H1 (cell line): ENCODE measurements around the gene ARHGAP26. TPM values are rescaled to one million over a fixed set of nuclear protein-coding genes. Genes with fewer than 3 reads are reported as not detected.

Source experiments
- CTCF ChIA-PET: fragments of 300-600 bp; sonication (Branson Sonifier 250); formaldehyde crosslinking; loops from one replicate; lab custom pipeline; 2021; ENCODE audit not compliant: partially characterized antibody; lab: Charles Lee
- POLR2A ChIA-PET: fragments of 300-600 bp; sonication (Branson Sonifier 250); formaldehyde crosslinking; loops from one replicate; lab custom pipeline; 2021; ENCODE audit warnings: inconsistent platforms; ENCODE audit not compliant: partially characterized antibody; lab: Charles Lee
- DNase-seq, 2 experiments: peaks; one replicate each; pipeline versions ENCODE4 v3.0.0 to v3.0.0-alpha.2; 2010 to 2022; ENCODE audit warnings: low spot score in 2 of 2, low read depth in 1 of 2, mixed read lengths in 1 of 2
- FAIRE-seq: peaks from 2 replicates; lab custom pipeline; 2011; peaks lifted over from hg19 to GRCh38; lab: Jason Lieb, UNC
- H2AFZ ChIP-seq: 2 replicates; pipeline ENCODE4 v1.8.1; 2012; ENCODE audit warnings: low read length, inconsistent platforms
- H2AK5ac ChIP-seq: 2 replicates; pipeline ENCODE4 v1.6.1; 2013; ENCODE audit warnings: low read depth, low read length
- H2BK120ac ChIP-seq: replicated peaks from 2 replicates; pipeline ENCODE3; 2013; ENCODE audit warnings: low read depth, low read length, inconsistent platforms
- H2BK12ac ChIP-seq: 2 replicates; pipeline ENCODE4 v1.6.1; 2013; ENCODE audit warnings: low read depth, low read length
- H2BK15ac ChIP-seq: 2 replicates; pipeline ENCODE4 v1.6.1; 2013; ENCODE audit warnings: low read length
- H2BK20ac ChIP-seq: 2 replicates; pipeline ENCODE4 v1.6.1; 2013; ENCODE audit warnings: low read length
- H2BK5ac ChIP-seq: 2 replicates; pipeline ENCODE4 v1.6.1; 2013; ENCODE audit warnings: low read depth, low read length
- H3K14ac ChIP-seq: 2 replicates; pipeline ENCODE4 v1.6.1; 2013; ENCODE audit warnings: inconsistent platforms; ENCODE audit not compliant: insufficient read length
- H3K18ac ChIP-seq: 2 replicates; pipeline ENCODE4 v1.6.1; 2013; ENCODE audit warnings: low read length; ENCODE audit errors: extremely low read depth
- H3K23ac ChIP-seq: 2 replicates; pipeline ENCODE4 v1.6.1; 2013; ENCODE audit warnings: inconsistent platforms; ENCODE audit not compliant: insufficient read length
- H3K23me2 ChIP-seq: 2 replicates; pipeline ENCODE4 v1.6.1; 2013; ENCODE audit warnings: low read depth, low read length
- H3K27ac ChIP-seq: 2 replicates; pipeline ENCODE4 v1.6.1; 2011; ENCODE audit warnings: low read depth, low read length, inconsistent platforms
- H3K27me3 ChIP-seq, 4 experiments: replicated peaks in 1 of 4; 1 replicate in 1 of 4; 2 replicates in 3 of 4; pipeline versions ENCODE4 v1.6.1 to v1.8.1; 2011 to 2013; ENCODE audit warnings: low read length in 3 of 4, mild to moderate bottlenecking in 3 of 4, inconsistent platforms in 2 of 4, mixed read lengths in 2 of 4, moderate library complexity in 1 of 4; ENCODE audit not compliant: control insufficient read depth in 3 of 4, insufficient read depth in 3 of 4; ENCODE audit errors: extremely low read depth in 1 of 4
- H3K36me3 ChIP-seq, 4 experiments: 2 replicates each; pipeline versions ENCODE4 v1.6.1 to v1.8.1; 2011 to 2013; ENCODE audit warnings: mild to moderate bottlenecking in 4 of 4, low read length in 3 of 4, moderate library complexity in 2 of 4, control low read depth in 1 of 4, inconsistent platforms in 1 of 4; ENCODE audit not compliant: insufficient read depth in 4 of 4, control insufficient read depth in 2 of 4
- H3K4ac ChIP-seq: replicated peaks from 2 replicates; pipeline ENCODE3; 2013; ENCODE audit warnings: low read length, low read depth, mixed read lengths, inconsistent platforms; ENCODE audit not compliant: insufficient read length
- H3K4me1 ChIP-seq, 4 experiments: replicated peaks in 1 of 4; 1 replicate in 1 of 4; 2 replicates in 3 of 4; pipeline versions ENCODE4 v1.6.1 to v1.8.1; 2011 to 2013; ENCODE audit warnings: low read length in 3 of 4, inconsistent platforms in 2 of 4, mixed read lengths in 1 of 4; ENCODE audit not compliant: insufficient read depth in 4 of 4, control insufficient read depth in 3 of 4
- H3K4me2 ChIP-seq, 2 experiments: 2 replicates each; pipeline versions ENCODE4 v1.6.1 to v1.8.1; 2011 to 2013; ENCODE audit warnings: low read depth in 2 of 2, low read length in 2 of 2, control low read depth in 1 of 2, inconsistent platforms in 1 of 2, mild to moderate bottlenecking in 1 of 2; ENCODE audit not compliant: insufficient read depth in 1 of 2
- H3K4me3 ChIP-seq, 4 experiments: fragments of 200-600, 300-600 bp in 1 of 4; sonication (generic), shearing (Covaris generic), sonication (Bioruptor Twin) in 1 of 4; 2 replicates each; pipeline versions ENCODE4 v1.5.1 to v1.8.1; 2011 to 2016; ENCODE audit warnings: low read length in 4 of 4, low read depth in 3 of 4, control low read depth in 2 of 4, inconsistent platforms in 2 of 4, mild to moderate bottlenecking in 2 of 4, mixed read lengths in 1 of 4, moderate library complexity in 1 of 4; ENCODE audit not compliant: insufficient read depth in 2 of 4; ENCODE audit errors: extremely low read depth in 1 of 4
- H3K56ac ChIP-seq: replicated peaks from 2 replicates; pipeline ENCODE3; 2013; ENCODE audit warnings: low read depth, mild to moderate bottlenecking, mixed read lengths, low read length, inconsistent platforms; ENCODE audit not compliant: insufficient read length
- H3K79me1 ChIP-seq: 2 replicates; pipeline ENCODE4 v1.6.1; 2013; ENCODE audit warnings: low read depth, low read length, control low read depth
- H3K79me2 ChIP-seq, 2 experiments: 2 replicates each; pipeline versions ENCODE4 v1.6.1 to v1.8.1; 2012 to 2013; ENCODE audit warnings: low read length in 2 of 2, mild to moderate bottlenecking in 2 of 2, inconsistent platforms in 1 of 2; ENCODE audit not compliant: insufficient read depth in 2 of 2, control insufficient read depth in 1 of 2
- H3K9ac ChIP-seq, 4 experiments: replicated peaks in 1 of 4; 1 replicate in 1 of 4; 2 replicates in 3 of 4; pipeline versions ENCODE4 v1.6.1 to v1.8.1; 2011 to 2013; ENCODE audit warnings: low read depth in 3 of 4, low read length in 3 of 4, control low read depth in 2 of 4, mild to moderate bottlenecking in 2 of 4, moderate library complexity in 2 of 4, inconsistent platforms in 1 of 4; ENCODE audit errors: extremely low read depth in 1 of 4
- H3K9me3 ChIP-seq, 2 experiments: 2 replicates each; pipeline versions ENCODE4 v1.6.1 to v1.8.1; 2012 to 2013; ENCODE audit warnings: mild to moderate bottlenecking in 2 of 2, moderate library complexity in 2 of 2, control low read depth in 1 of 2, inconsistent platforms in 1 of 2, low read depth in 1 of 2, low read length in 1 of 2, mixed read lengths in 1 of 2; ENCODE audit not compliant: insufficient read depth in 2 of 2
- H4K20me1 ChIP-seq, 2 experiments: replicated peaks in 1 of 2; 2 replicates each; pipeline versions ENCODE3 to v1.8.1; 2011 to 2013; ENCODE audit warnings: inconsistent platforms in 2 of 2, low read length in 2 of 2, mild to moderate bottlenecking in 1 of 2; ENCODE audit not compliant: insufficient read depth in 2 of 2, control insufficient read depth in 1 of 2
- H4K5ac ChIP-seq: 2 replicates; pipeline ENCODE4 v1.6.1; 2013; ENCODE audit warnings: low read length, low read depth, mixed read lengths, inconsistent platforms; ENCODE audit not compliant: insufficient read length
- H4K8ac ChIP-seq: 2 replicates; pipeline ENCODE4 v1.8.0; 2013; ENCODE audit warnings: mild to moderate bottlenecking, moderate library complexity, low read length, inconsistent platforms; ENCODE audit not compliant: insufficient read depth; ENCODE audit errors: extremely low read depth
- H4K91ac ChIP-seq: replicated peaks from 2 replicates; pipeline ENCODE3; 2013; ENCODE audit warnings: low read length, mixed read lengths, inconsistent platforms; ENCODE audit not compliant: insufficient read length
- BRCA1 ChIP-seq: IDR thresholded peaks from 2 replicates; pipeline ENCODE4 v1.6.1; 2012; ENCODE audit warnings: low read depth, low read length, improper control_type of control experiment
- HDAC6 ChIP-seq: IDR thresholded peaks from one replicate; pipeline ENCODE4 v1.7.1; 2012; ENCODE audit warnings: low read depth, mild to moderate bottlenecking, inconsistent platforms, low read length, moderate library complexity
- RXRA ChIP-seq: IDR thresholded peaks from 2 replicates; pipeline ENCODE4 v1.6.1; 2011; ENCODE audit warnings: low read depth, mild to moderate bottlenecking, low read length, moderate library complexity; ENCODE audit not compliant: insufficient read depth
- WGBS, 2 experiments: shearing (Covaris generic) in 1 of 2; methylation state at CpG; one replicate each; pipeline versions ENCODE4 v1.1.6 to v1.1.7; 2013 to 2015; ENCODE audit warnings: low lambda C conversion rate in 2 of 2, mixed read lengths in 2 of 2, inconsistent platforms in 1 of 2, low coverage in 1 of 2, missing lambda C conversion rate in 1 of 2; ENCODE audit not compliant: insufficient replicate concordance in 2 of 2, insufficient coverage in 1 of 2, insufficient read length in 1 of 2; ENCODE audit errors: extremely low coverage in 1 of 2, missing lambda C conversion rate in 1 of 2; 5-methylcytosine and 5-hydroxymethylcytosine counted together
- polyA plus RNA-seq, 7 experiments: library from polyadenylated mRNA; depleted of rRNA in 3 of 7; stranded (reverse) in 5 of 7; unstranded in 2 of 7; fragments of >200 nt in 5 of 7; fragments of 200-250 nt in 2 of 7; gene quantifications; 1 replicate in 5 of 7; 2 replicates in 1 of 7; 4 replicates in 1 of 7; pipeline versions ENCODE4 v1.2.1 to v1.2.3, GENCODE V29; 2011 to 2013; ENCODE audit warnings: missing spikeins in 2 of 7, mixed read lengths in 2 of 7
- total RNA-seq: library from RNA; stranded (reverse); fragmentation: NEBNext Ultra II Directional; extraction: Animal tissue kit (Norgen Biotek cat#: 25700); gene quantifications from 2 replicates; pipeline ENCODE4 v1.2.1, GENCODE V29; 2021

ARHGAP26 gene
- total and polyA plus RNA-seq, 2 of the 8 experiments (the other 6 are each of a cell fraction or from before 2014, with no cell fraction given) = 7.1 to 24.8 TPM

GRCh38 chr5:143011585-143011984 lies 241.4 kb downstream of the ARHGAP26 start:
- Histone ChIP-seq H3K79me2 (no peaks in the 10 kb centered on the region), H3K4me3 (no peak overlapping the region), H2BK120ac (no peak overlapping the region), H3K18ac (no peak overlapping the region), H2BK20ac (no peak overlapping the region), H3K4me2 (no peak overlapping the region), H3K56ac (no peak overlapping the region), H2BK12ac (no peak overlapping the region), H3K79me1 (no peaks in the 10 kb centered on the region), H3K14ac (no peak overlapping the region), H2AK5ac (no peak overlapping the region), H3K4me1 (peaks cover 0 to 5% (median 0%) of the 10 kb centered on the region in 4 experiments; a peak in 4 of 7 replicates), H4K91ac (no peak overlapping the region), H3K27me3 (no peaks in the 10 kb centered on the region), H3K9ac (no peak overlapping the region), H4K5ac (no peak overlapping the region), H3K23ac (no peak overlapping the region), H2BK5ac (no peak overlapping the region), H2AFZ (no peak overlapping the region), H4K8ac (no peak overlapping the region), H4K20me1 (no peaks in the 10 kb centered on the region), H3K36me3 (no peaks in the 10 kb centered on the region; a peak in 1 of 8 replicates), H3K4ac (no peak overlapping the region), H3K23me2 (no peaks in the 10 kb centered on the region; the same call in 1 of the 2 replicates), H3K27ac (no peak overlapping the region), H3K9me3 (no peaks in the 10 kb centered on the region), H2BK15ac (no peak overlapping the region)
- ChIA-PET POLR2A (no interaction called here), CTCF (interaction anchor here (0.5 to 6.8 kb wide), 3 partner anchors 11 to 1194 kb away, joined by 4 to 51 read pairs (median 4); no protein-coding TSS in a partner anchor)
- TF ChIP-seq BRCA1 (no peak), HDAC6 (no peak), RXRA (no peak)
- FAIRE-seq (no peak), DNase-seq (no peak)
- WGBS, 2 experiments = 87% methylated on average over 2 of the region's 2 CpGs; no CpG with 5 or more reads in 1 of the 2 experiments
